Measurements from ENCODE around the gene IRF4. TPM values are rescaled to one million over a fixed set of nuclear protein-coding genes. Genes with fewer than 3 reads are reported as not detected.
A peak's percentile ranks its signal among the peaks of the same experiment; 100 is the strongest.

The IRF4 gene
- total and polyA plus RNA-seq, 4 donors, result 0.10 to 3.8 (median 0.94) TPM

GRCh38 chr6:346386-347030, 45.0 kb upstream of the IRF4 start:
- Histone ChIP-seq H3K27ac (ENCODE audit: low read depth in 1 of 2, low read length in 2 of 2) (no peak overlapping the region), H3K9me3 (ENCODE audit: control insufficient read depth, low read length) (no peaks in the 10 kb centered on the region), H3K4me1 (ENCODE audit: control insufficient read depth in 1 of 2, insufficient read depth in 2 of 2, low read length in 2 of 2) (no peaks in the 10 kb centered on the region), H3K36me3 (ENCODE audit: control insufficient read depth in 1 of 2, insufficient read depth in 2 of 2, low read length in 1 of 2) (peaks cover 0 to 3% of the 10 kb centered on the region in 2 donors), H3K27me3 (ENCODE audit: control insufficient read depth in 1 of 2, insufficient read depth in 2 of 2, low read length in 1 of 2) (no peaks in the 10 kb centered on the region), H3K4me3 (ENCODE audit: low read length in 2 of 2) (no peak overlapping the region)
- intact Hi-C loops (cut with DNase I), result no loop called here
- no peak for ATAC-seq (ENCODE audit: low FRiP score)
- no peak for DNase-seq
- WGBS, 2 donors, result 81 to 82% methylated on average over 10 of the region's 10 CpGs

- Histone ChIP-seq H3K9me3 (ENCODE audit: control insufficient read depth, low read length) (no peaks in the 10 kb centered on the region), H3K27me3 (ENCODE audit: control insufficient read depth in 1 of 2, insufficient read depth in 2 of 2, low read length in 1 of 2) (no peaks in the 10 kb centered on the region), H3K36me3 (ENCODE audit: control insufficient read depth in 1 of 2, insufficient read depth in 2 of 2, low read length in 1 of 2) (peaks cover 0 to 3% of the 10 kb centered on the region in 2 donors), H3K27ac (ENCODE audit: low read depth in 1 of 2, low read length in 2 of 2) (no peak overlapping the region), H3K4me3 (ENCODE audit: low read length in 2 of 2) (no peak overlapping the region), H3K4me1 (ENCODE audit: control insufficient read depth in 1 of 2, insufficient read depth in 2 of 2, low read length in 2 of 2) (no peaks in the 10 kb centered on the region)
- DNase-seq (peak in 1 of 2 donors; percentile 28), ATAC-seq (ENCODE audit: low FRiP score) (no peak)
- 85 to 86% methylated on average over 4 of the region's 4 CpGs for whole genome bisulfite sequencing, 2 donors
- intact Hi-C loops (cut with DNase I), result no loop called here
Measured at GRCh38 chr6:347232-347631, 44.3 kb upstream of the IRF4 start.

GRCh38 chr6:347951-348859, 43.3 kb upstream of the IRF4 start:
- H3K27me3 ChIP-seq (ENCODE audit: control insufficient read depth in 1 of 2, insufficient read depth in 2 of 2, low read length in 1 of 2), result no peaks in the 10 kb centered on the region
- intact Hi-C loops (cut with DNase I), result no loop called here
- no peak overlapping the region for H3K4me3 ChIP-seq (ENCODE audit: low read length in 2 of 2)
- ATAC-seq (ENCODE audit: low FRiP score) (no peak), DNase-seq (peak in 1 of 2 donors; percentile 35)
- WGBS, 2 donors, result 92 to 93% methylated on average over 27 of the region's 27 CpGs
- H3K4me1 ChIP-seq (ENCODE audit: control insufficient read depth in 1 of 2, insufficient read depth in 2 of 2, low read length in 2 of 2), result no peaks in the 10 kb centered on the region
- no peak overlapping the region for H3K27ac ChIP-seq (ENCODE audit: low read depth in 1 of 2, low read length in 2 of 2)
- peaks cover 0 to 3% of the 10 kb centered on the region in 2 donors for H3K36me3 ChIP-seq (ENCODE audit: control insufficient read depth in 1 of 2, insufficient read depth in 2 of 2, low read length in 1 of 2)
- no peaks in the 10 kb centered on the region for H3K9me3 ChIP-seq (ENCODE audit: control insufficient read depth, low read length)

- Histone ChIP-seq H3K27ac (ENCODE audit: low read depth in 1 of 2, low read length in 2 of 2) (no peak overlapping the region), H3K27me3 (ENCODE audit: control insufficient read depth in 1 of 2, insufficient read depth in 2 of 2, low read length in 1 of 2) (no peaks in the 10 kb centered on the region), H3K4me1 (ENCODE audit: control insufficient read depth in 1 of 2, insufficient read depth in 2 of 2, low read length in 2 of 2) (no peaks in the 10 kb centered on the region), H3K4me3 (ENCODE audit: low read length in 2 of 2) (no peak overlapping the region), H3K36me3 (ENCODE audit: control insufficient read depth in 1 of 2, insufficient read depth in 2 of 2, low read length in 1 of 2) (peaks cover 0 to 3% of the 10 kb centered on the region in 2 donors), H3K9me3 (ENCODE audit: control insufficient read depth, low read length) (no peaks in the 10 kb centered on the region)
- intact Hi-C loops (cut with DNase I), result no loop called here
- 87 to 90% methylated on average over 21 of the region's 21 CpGs for WGBS, 2 donors
- ATAC-seq (ENCODE audit: low FRiP score), result peak; percentile 53
- DNase-seq, result peak in 1 of 2 donors; percentile 54
Measured at GRCh38 chr6:348860-349396, 42.6 kb upstream of the IRF4 start.

GRCh38 chr6:349491-349921, 42.0 kb upstream of the IRF4 start:
- intact Hi-C loops (cut with DNase I), result no loop called here
- DNase-seq (peak in 1 of 2 donors; percentile 42), ATAC-seq (ENCODE audit: low FRiP score) (no peak)
- no peaks in the 10 kb centered on the region for H3K4me1 ChIP-seq (ENCODE audit: control insufficient read depth in 1 of 2, insufficient read depth in 2 of 2, low read length in 2 of 2)
- H3K27ac ChIP-seq (ENCODE audit: low read depth in 1 of 2, low read length in 2 of 2), result no peak overlapping the region
- H3K36me3 ChIP-seq (ENCODE audit: control insufficient read depth in 1 of 2, insufficient read depth in 2 of 2, low read length in 1 of 2), result peaks cover 0 to 3% of the 10 kb centered on the region in 2 donors
- no peak overlapping the region for H3K4me3 ChIP-seq (ENCODE audit: low read length in 2 of 2)
- H3K27me3 ChIP-seq (ENCODE audit: control insufficient read depth in 1 of 2, insufficient read depth in 2 of 2, low read length in 1 of 2), result no peaks in the 10 kb centered on the region
- H3K9me3 ChIP-seq (ENCODE audit: control insufficient read depth, low read length), result no peaks in the 10 kb centered on the region
- WGBS, 2 donors, result 77 to 80% methylated on average over 6 of the region's 6 CpGs

GRCh38 chr6:350371-350770, 41.2 kb upstream of the IRF4 start:
- intact Hi-C loops (cut with DNase I), result no loop called here
- no peaks in the 10 kb centered on the region for H3K27me3 ChIP-seq (ENCODE audit: control insufficient read depth in 1 of 2, insufficient read depth in 2 of 2, low read length in 1 of 2)
- WGBS, 2 donors, result 89 to 90% methylated on average over 9 of the region's 9 CpGs
- H3K4me3 ChIP-seq (ENCODE audit: low read length in 2 of 2), result no peak overlapping the region
- ATAC-seq (ENCODE audit: low FRiP score), result no peak
- no peak for DNase-seq
- H3K36me3 ChIP-seq (ENCODE audit: control insufficient read depth in 1 of 2, insufficient read depth in 2 of 2, low read length in 1 of 2), result peaks cover 0 to 3% of the 10 kb centered on the region in 2 donors
- no peaks in the 10 kb centered on the region for H3K4me1 ChIP-seq (ENCODE audit: control insufficient read depth in 1 of 2, insufficient read depth in 2 of 2, low read length in 2 of 2)
- H3K27ac ChIP-seq (ENCODE audit: low read depth in 1 of 2, low read length in 2 of 2), result no peak overlapping the region
- H3K9me3 ChIP-seq (ENCODE audit: control insufficient read depth, low read length), result no peaks in the 10 kb centered on the region

- intact Hi-C loops (cut with DNase I), result no loop called here
- Histone ChIP-seq H3K9me3 (ENCODE audit: control insufficient read depth, low read length) (no peaks in the 10 kb centered on the region), H3K27ac (ENCODE audit: low read depth in 1 of 2, low read length in 2 of 2) (no peak overlapping the region), H3K4me1 (ENCODE audit: control insufficient read depth in 1 of 2, insufficient read depth in 2 of 2, low read length in 2 of 2) (no peaks in the 10 kb centered on the region), H3K27me3 (ENCODE audit: control insufficient read depth in 1 of 2, insufficient read depth in 2 of 2, low read length in 1 of 2) (no peaks in the 10 kb centered on the region), H3K36me3 (ENCODE audit: control insufficient read depth in 1 of 2, insufficient read depth in 2 of 2, low read length in 1 of 2) (peaks cover 0 to 3% of the 10 kb centered on the region in 2 donors), H3K4me3 (ENCODE audit: low read length in 2 of 2) (no peak overlapping the region)
- DNase-seq (peak in 1 of 2 donors; percentile 44), ATAC-seq (ENCODE audit: low FRiP score) (no peak)
- WGBS, 2 donors, result 86 to 88% methylated on average over 31 of the region's 31 CpGs
Measured at GRCh38 chr6:351011-351866, 40.3 kb upstream of the IRF4 start.

- DNase-seq (peak in 1 of 2 donors; percentile 41), ATAC-seq (ENCODE audit: low FRiP score) (no peak)
- intact Hi-C loops (cut with DNase I), result no loop called here
- H3K4me1 ChIP-seq (ENCODE audit: control insufficient read depth in 1 of 2, insufficient read depth in 2 of 2, low read length in 2 of 2), result no peaks in the 10 kb centered on the region
- H3K27ac ChIP-seq (ENCODE audit: low read depth in 1 of 2, low read length in 2 of 2), result no peak overlapping the region
- H3K36me3 ChIP-seq (ENCODE audit: control insufficient read depth in 1 of 2, insufficient read depth in 2 of 2, low read length in 1 of 2), result peaks cover 0 to 3% of the 10 kb centered on the region in 2 donors
- H3K27me3 ChIP-seq (ENCODE audit: control insufficient read depth in 1 of 2, insufficient read depth in 2 of 2, low read length in 1 of 2), result no peaks in the 10 kb centered on the region
- no peak overlapping the region for H3K4me3 ChIP-seq (ENCODE audit: low read length in 2 of 2)
- H3K9me3 ChIP-seq (ENCODE audit: control insufficient read depth, low read length), result no peaks in the 10 kb centered on the region
- 77% methylated on average over 4 of the region's 4 CpGs for WGBS, 2 donors
Measured at GRCh38 chr6:351867-352289, 39.7 kb upstream of the IRF4 start.

All from aorta (tissue), 5 donors.